Mesenchymal stem cell (in vitro differentiated cells and primary cell): ENCODE data around the gene GAN.
"Not testable (repeated sequence)": the region's sequence is repeated elsewhere in the genome, so short reads cannot be mapped to it uniquely, and the experiment has no call there.

ENCODE experiments used
- DNase-seq: peaks from one replicate; pipeline ENCODE4 v3.0.0-alpha.2; 2013
- H2AFZ ChIP-seq: one replicate; pipeline ENCODE4 v1.6.1; 2013; ENCODE audit warnings: low read depth, mild to moderate bottlenecking, control low read depth, inconsistent platforms, low read length, moderate library complexity
- H2AK5ac ChIP-seq: 2 replicates; pipeline ENCODE4 v1.6.1; 2013; ENCODE audit warnings: low read length, moderate library complexity, mild to moderate bottlenecking, inconsistent platforms; ENCODE audit not compliant: severe bottlenecking
- H2BK120ac ChIP-seq: one replicate; pipeline ENCODE4 v1.6.1; 2013; ENCODE audit warnings: low read depth, mild to moderate bottlenecking, inconsistent platforms, low read length, moderate library complexity
- H2BK12ac ChIP-seq, 2 experiments: one replicate each; pipeline ENCODE4 v1.6.1; 2013; ENCODE audit warnings: inconsistent platforms in 2 of 2, low read length in 2 of 2, mild to moderate bottlenecking in 2 of 2, moderate library complexity in 2 of 2, control low read depth in 1 of 2
- H2BK15ac ChIP-seq: one replicate; pipeline ENCODE4 v1.6.1; 2013; ENCODE audit warnings: mild to moderate bottlenecking, low read depth, inconsistent platforms; ENCODE audit not compliant: poor library complexity, severe bottlenecking
- H2BK5ac ChIP-seq: 2 replicates; pipeline ENCODE4 v1.6.1; 2013; ENCODE audit warnings: low read depth, mild to moderate bottlenecking, low read length, control low read depth, inconsistent platforms; ENCODE audit not compliant: poor library complexity, severe bottlenecking
- H3K14ac ChIP-seq, 2 experiments: one replicate each; pipeline ENCODE4 v1.6.1; 2013; ENCODE audit warnings: inconsistent platforms in 2 of 2, low read length in 2 of 2, control low read depth in 1 of 2, mild to moderate bottlenecking in 1 of 2, moderate library complexity in 1 of 2
- H3K18ac ChIP-seq, 2 experiments: one replicate each; pipeline ENCODE4 v1.6.1; 2013; ENCODE audit warnings: inconsistent platforms in 2 of 2, low read length in 2 of 2, control low read depth in 1 of 2, low read depth in 1 of 2, mild to moderate bottlenecking in 1 of 2
- H3K23ac ChIP-seq, 2 experiments: one replicate each; pipeline ENCODE4 v1.6.1; 2013; ENCODE audit warnings: inconsistent platforms in 2 of 2, low read length in 2 of 2, mild to moderate bottlenecking in 2 of 2, moderate library complexity in 2 of 2, control low read depth in 1 of 2
- H3K27ac ChIP-seq: 2 replicates; pipeline ENCODE4 v1.5.1; 2013; ENCODE audit warnings: mild to moderate bottlenecking, moderate library complexity, low read length, control low read depth, inconsistent platforms; ENCODE audit not compliant: poor library complexity, severe bottlenecking
- H3K27me3 ChIP-seq, 2 experiments: 2 replicates each; pipeline versions ENCODE4 v1.6.1 to v1.7.0; 2013; ENCODE audit warnings: low read length in 2 of 2, mild to moderate bottlenecking in 2 of 2, moderate library complexity in 2 of 2, control low read depth in 1 of 2, inconsistent platforms in 1 of 2; ENCODE audit not compliant: control insufficient read depth in 1 of 2, insufficient read depth in 1 of 2
- H3K36me3 ChIP-seq, 2 experiments: 2 replicates each; pipeline versions ENCODE4 v1.6.1 to v1.7.0; 2013; ENCODE audit warnings: low read length in 2 of 2, control low read depth in 1 of 2, inconsistent platforms in 1 of 2, low read depth in 1 of 2, mild to moderate bottlenecking in 1 of 2; ENCODE audit not compliant: insufficient read depth in 2 of 2, control insufficient read depth in 1 of 2
- H3K4ac ChIP-seq, 2 experiments: one replicate each; pipeline ENCODE4 v1.6.1; 2013; ENCODE audit warnings: inconsistent platforms in 2 of 2, low read length in 2 of 2, mild to moderate bottlenecking in 2 of 2, moderate library complexity in 2 of 2, control low read depth in 1 of 2, low read depth in 1 of 2
- H3K4me1 ChIP-seq: 2 replicates; pipeline ENCODE4 v1.6.1; 2013; ENCODE audit warnings: low read depth, low read length, control low read depth; ENCODE audit not compliant: control insufficient read depth, insufficient read depth
- H3K4me2 ChIP-seq: 2 replicates; pipeline ENCODE4 v1.6.1; 2013; ENCODE audit warnings: low read length, mild to moderate bottlenecking, inconsistent platforms; ENCODE audit not compliant: poor library complexity, severe bottlenecking
- H3K4me3 ChIP-seq, 2 experiments: 2 replicates each; pipeline versions ENCODE4 v1.5.1 to v1.7.0; 2013; ENCODE audit warnings: low read length in 2 of 2, mild to moderate bottlenecking in 2 of 2, control low read depth in 1 of 2, low read depth in 1 of 2; ENCODE audit not compliant: insufficient read depth in 1 of 2
- H3K79me1 ChIP-seq: replicated peaks from 2 replicates; pipeline ENCODE4 v1.6.1; 2013; ENCODE audit warnings: mild to moderate bottlenecking, control low read depth, low read length, inconsistent platforms; ENCODE audit not compliant: poor library complexity, severe bottlenecking
- H3K9ac ChIP-seq: 2 replicates; pipeline ENCODE4 v1.7.0; 2013; ENCODE audit warnings: mild to moderate bottlenecking, low read length, moderate library complexity
- H3K9me3 ChIP-seq: 2 replicates; pipeline ENCODE4 v1.7.0; 2013; ENCODE audit warnings: mild to moderate bottlenecking, low read length; ENCODE audit not compliant: control insufficient read depth
- H4K8ac ChIP-seq: one replicate; pipeline ENCODE4 v1.6.1; 2013; ENCODE audit warnings: inconsistent platforms, mild to moderate bottlenecking, low read length, moderate library complexity
- H4K91ac ChIP-seq: one replicate; pipeline ENCODE4 v1.6.1; 2013; ENCODE audit warnings: mild to moderate bottlenecking, low read length, inconsistent platforms
- WGBS: methylation state at CpG from one replicate; pipeline ENCODE4 v1.1.7; 2013; ENCODE audit warnings: mixed read lengths; 5-methylcytosine and 5-hydroxymethylcytosine counted together

GAN gene

GRCh38 chr16:81422153-81422552 is 107.4 kb downstream of the GAN start:
- not testable (repeated sequence) for H3K4me2 ChIP-seq, H3K14ac ChIP-seq, H3K4me3 ChIP-seq, H2BK5ac ChIP-seq, H2AK5ac ChIP-seq, H2BK12ac ChIP-seq, H4K8ac ChIP-seq, H3K27me3 ChIP-seq, H2BK120ac ChIP-seq, H3K18ac ChIP-seq, H3K79me1 ChIP-seq, H3K23ac ChIP-seq, H2AFZ ChIP-seq, H3K4ac ChIP-seq, H2BK15ac ChIP-seq, H3K4me1 ChIP-seq, H3K9me3 ChIP-seq, DNase-seq, H3K36me3 ChIP-seq, H3K27ac ChIP-seq, H3K9ac ChIP-seq, H4K91ac ChIP-seq
- 92% methylated on average over 7 of the region's 7 CpGs for WGBS

- Histone ChIP-seq H3K4me3 (no peak overlapping the region), H3K79me1 (no peaks in the 10 kb centered on the region), H2BK12ac (no peak overlapping the region), H2BK120ac (no peak overlapping the region), H2AFZ (no peak overlapping the region), H3K27ac (no peak overlapping the region), H3K9me3 (peaks cover 6% of the 10 kb centered on the region), H3K4ac (no peak overlapping the region), H2AK5ac (no peak overlapping the region), H4K91ac (no peak overlapping the region), H3K27me3 (no peaks in the 10 kb centered on the region), H2BK15ac (no peak overlapping the region), H2BK5ac (no peak overlapping the region), H4K8ac (no peak overlapping the region), H3K4me1 (peaks cover 3% of the 10 kb centered on the region), H3K4me2 (no peak overlapping the region), H3K36me3 (no peaks in the 10 kb centered on the region), H3K9ac (no peak overlapping the region), H3K14ac (no peak overlapping the region), H3K23ac (no peak overlapping the region), H3K18ac (no peak overlapping the region)
- WGBS = 27% methylated on average over 1 of the region's 1 CpG
- DNase-seq = no peak
Measured at GRCh38 chr16:81424771-81425170, 110.0 kb downstream of the GAN start.

- Histone ChIP-seq H3K23ac (no peak overlapping the region), H3K9ac (no peak overlapping the region), H3K14ac (no peak overlapping the region), H2BK12ac (no peak overlapping the region), H4K91ac (no peak overlapping the region), H3K27me3 (no peaks in the 10 kb centered on the region), H3K27ac (no peak overlapping the region), H2BK120ac (no peak overlapping the region), H3K4me1 (peaks cover 7% of the 10 kb centered on the region), H2AK5ac (no peak overlapping the region), H3K9me3 (no peaks in the 10 kb centered on the region), H3K4me3 (no peak overlapping the region), H3K4ac (no peak overlapping the region), H4K8ac (no peak overlapping the region), H3K36me3 (no peaks in the 10 kb centered on the region), H3K79me1 (no peaks in the 10 kb centered on the region), H3K4me2 (no peak overlapping the region), H2BK15ac (no peak overlapping the region), H3K18ac (no peak overlapping the region), H2BK5ac (no peak overlapping the region), H2AFZ (no peak overlapping the region)
- DNase-seq = no peak
- 78% methylated on average over 5 of the region's 6 CpGs for WGBS
Measured at GRCh38 chr16:81427219-81427618, 112.5 kb downstream of the GAN start.

- H2BK5ac ChIP-seq = no peak overlapping the region
- H3K9ac ChIP-seq = no peak overlapping the region
Measured at GRCh38 chr16:81429045-81429521, 114.3 kb downstream of the GAN start.

More at GRCh38 chr16:81429045-81429521, 114.3 kb downstream of the GAN start:
- H3K4ac ChIP-seq = no peak overlapping the region
- no peaks in the 10 kb centered on the region for H3K36me3 ChIP-seq
- no peak overlapping the region for H2BK12ac ChIP-seq
- H3K14ac ChIP-seq = no peak overlapping the region
- no peak overlapping the region for H3K4me3 ChIP-seq
- no peaks in the 10 kb centered on the region for H3K27me3 ChIP-seq
- no peak overlapping the region for H3K27ac ChIP-seq
- H2AK5ac ChIP-seq = no peak overlapping the region
- no peaks in the 10 kb centered on the region for H3K9me3 ChIP-seq
- H3K18ac ChIP-seq = no peak overlapping the region
- no peak overlapping the region for H2BK15ac ChIP-seq
- peak; percentile 59 for DNase-seq
- peaks cover 7% of the 10 kb centered on the region for H3K4me1 ChIP-seq
- no peak overlapping the region for H2BK120ac ChIP-seq
- H3K4me2 ChIP-seq = no peak overlapping the region
- H2AFZ ChIP-seq = no peak overlapping the region
- H4K91ac ChIP-seq = no peak overlapping the region
- no peaks in the 10 kb centered on the region for H3K79me1 ChIP-seq
- WGBS = 59% methylated on average over 3 of the region's 3 CpGs
- H3K23ac ChIP-seq = no peak overlapping the region
- no peak overlapping the region for H4K8ac ChIP-seq
